ENCODE measurements around the gene TLL1.

Gene TLL1

DNA sequence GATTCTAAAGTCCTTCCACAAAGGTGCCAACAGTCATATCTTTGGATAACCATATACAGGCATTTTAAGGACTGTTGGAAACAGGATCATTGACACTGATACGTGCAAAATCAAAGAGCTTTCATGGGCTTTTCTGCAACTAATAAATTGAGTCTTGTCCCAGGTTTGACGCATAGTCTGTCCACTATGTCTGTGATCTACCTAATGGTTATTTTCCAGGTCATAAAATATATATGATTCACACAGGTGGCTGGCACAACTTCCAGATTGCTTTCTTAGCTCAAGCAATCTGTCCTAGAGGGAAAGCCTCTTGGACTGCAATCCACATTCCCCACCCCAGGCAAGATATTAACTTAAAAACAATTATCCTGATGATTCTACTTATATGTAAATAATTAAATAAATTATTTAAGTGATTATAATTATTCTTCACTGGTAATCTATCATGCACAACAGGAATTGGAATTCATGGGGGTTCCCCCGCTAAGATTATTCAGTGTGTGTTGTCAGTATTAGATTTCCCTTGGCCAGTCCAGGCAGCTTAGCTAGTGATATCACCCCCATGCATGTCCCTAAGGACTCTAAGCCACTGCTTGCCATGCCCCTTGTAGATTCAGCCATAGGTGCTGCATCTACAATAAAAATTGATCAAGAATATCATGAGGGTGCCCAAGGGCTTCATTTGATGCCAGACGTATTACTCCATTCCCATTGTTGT lies 97.8 kb downstream of the TLL1 start:
- in situ Hi-C loops (cut with MboI; ENCODE audit: low sequenced_read_pairs): no loop called here

DNA sequence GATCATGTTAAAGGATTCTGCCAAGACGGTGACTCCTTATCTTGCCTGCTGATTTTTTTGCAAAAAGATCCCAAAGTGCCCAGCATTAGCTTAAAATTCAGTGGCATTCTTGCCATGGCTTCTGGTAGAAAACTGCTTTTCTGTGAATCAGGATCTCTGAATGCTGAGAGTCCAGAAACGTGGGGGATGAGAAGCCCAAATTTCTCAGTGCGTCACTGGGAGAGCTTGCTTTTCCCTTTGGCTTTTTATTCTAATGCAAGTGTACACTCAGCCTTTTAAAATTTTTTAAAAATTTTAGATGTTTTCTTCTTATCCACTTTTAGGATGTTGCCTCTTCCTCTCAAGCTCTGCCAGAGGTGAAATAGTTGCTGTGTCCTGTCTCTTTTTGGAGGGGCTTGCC lies 98.4 kb downstream of the TLL1 start:
- in situ Hi-C loops (cut with MboI; ENCODE audit: low sequenced_read_pairs): no loop called here

- in situ Hi-C loops (cut with MboI; ENCODE audit: low sequenced_read_pairs): no loop called here
Measured at GRCh38 chr4:165971933-165972332, 98.9 kb downstream of the TLL1 start.

DNA sequence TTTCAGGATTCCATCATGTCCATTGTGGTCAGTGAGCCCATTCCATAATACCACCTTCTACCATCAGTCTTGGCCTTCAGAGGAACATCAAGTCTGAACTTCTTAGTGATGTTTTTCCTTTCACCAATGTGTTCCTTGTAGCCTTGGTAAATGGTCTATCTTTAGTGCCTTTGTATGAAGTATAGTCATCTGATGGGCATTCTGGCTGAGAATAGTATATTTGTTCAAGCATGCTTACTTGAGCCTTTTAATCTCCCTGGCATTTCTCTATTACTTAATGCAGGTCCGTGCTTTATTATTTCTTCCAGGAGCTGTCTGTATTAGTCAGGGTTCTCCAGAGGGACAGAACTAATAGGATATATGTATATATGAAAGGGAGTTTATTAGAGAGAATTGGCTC lies 99.7 kb downstream of the TLL1 start:
- in situ Hi-C loops (cut with MboI; ENCODE audit: low sequenced_read_pairs): no loop called here

- in situ Hi-C loops (cut with MboI; ENCODE audit: low sequenced_read_pairs): no loop called here
Measured at GRCh38 chr4:165982934-165983333, 109.9 kb downstream of the TLL1 start.

DNA sequence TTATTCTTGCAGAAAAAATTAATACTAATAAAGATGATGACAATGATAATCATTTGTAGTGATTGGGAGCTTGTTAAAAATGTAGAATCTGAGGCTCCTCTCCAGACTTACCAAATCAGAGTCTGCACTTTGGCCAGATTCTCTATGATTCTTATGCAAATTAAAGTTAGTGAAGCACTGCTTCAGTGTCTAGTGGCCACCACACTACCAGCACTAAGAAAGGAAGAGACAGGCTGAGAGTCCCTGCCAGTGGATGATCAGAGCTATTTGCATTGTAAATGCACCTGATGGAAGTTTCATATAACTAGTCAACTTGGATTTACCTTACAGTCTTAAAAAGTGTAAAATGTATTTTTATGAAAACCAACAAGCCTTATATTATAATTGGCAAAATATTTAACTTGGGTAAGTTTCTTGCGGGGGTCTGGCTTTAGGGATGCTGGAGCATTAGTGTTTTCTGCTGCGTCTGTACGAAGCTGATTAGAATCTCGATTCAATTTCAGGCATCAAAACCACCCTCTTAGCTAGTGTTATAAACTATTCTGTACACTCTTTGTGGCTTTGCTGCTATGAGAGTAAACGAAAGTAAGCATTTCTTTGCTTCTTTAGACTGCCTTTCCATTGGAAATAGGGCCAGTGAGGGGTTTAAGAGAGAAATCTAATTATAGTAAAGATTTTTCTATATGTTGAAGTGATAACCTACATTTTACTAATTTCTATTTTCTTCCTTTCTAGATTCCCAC lies 114.1 kb downstream of the TLL1 start:
- in situ Hi-C loops (cut with MboI; ENCODE audit: low sequenced_read_pairs): no loop called here

DNA sequence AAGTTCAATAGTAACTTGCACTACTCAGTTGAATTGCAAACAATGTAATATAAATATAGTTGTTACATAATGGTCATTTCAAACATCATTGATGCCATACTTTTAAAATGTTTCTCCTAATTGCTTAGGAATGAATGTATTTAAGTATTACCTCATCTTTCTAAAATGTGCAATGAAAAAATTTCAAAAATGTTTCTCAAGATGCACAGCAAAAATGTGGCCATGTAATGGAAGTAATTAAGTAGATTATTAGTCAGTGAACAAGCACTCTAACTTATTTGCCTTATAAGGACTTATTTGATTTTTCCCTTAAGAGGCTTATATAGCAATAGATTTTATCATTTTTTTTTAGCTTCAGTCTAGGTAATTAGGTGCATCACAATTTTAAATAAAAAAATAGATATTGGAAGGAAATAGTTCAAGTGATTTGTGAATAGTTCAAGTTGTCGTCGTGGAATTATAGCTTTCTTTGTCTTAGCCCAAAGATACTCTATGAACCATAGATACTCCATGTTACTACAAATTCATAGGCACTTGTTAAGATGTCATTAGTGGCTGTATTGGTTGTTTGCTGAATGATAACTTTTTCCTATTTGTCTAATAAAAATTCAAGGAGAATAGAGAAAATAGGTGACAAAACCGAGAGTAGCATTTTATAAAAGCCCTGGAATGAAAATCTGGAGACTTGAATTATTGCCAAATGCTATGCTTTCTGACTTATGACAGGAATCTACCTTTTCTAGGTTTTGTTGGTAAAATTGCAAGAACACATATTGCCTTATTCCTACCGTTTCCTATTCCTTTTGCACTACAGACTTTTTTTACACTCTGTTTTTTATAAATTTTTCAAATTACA lies 118.5 kb downstream of the TLL1 start:
- in situ Hi-C loops (cut with MboI; ENCODE audit: low sequenced_read_pairs): no loop called here

DNA sequence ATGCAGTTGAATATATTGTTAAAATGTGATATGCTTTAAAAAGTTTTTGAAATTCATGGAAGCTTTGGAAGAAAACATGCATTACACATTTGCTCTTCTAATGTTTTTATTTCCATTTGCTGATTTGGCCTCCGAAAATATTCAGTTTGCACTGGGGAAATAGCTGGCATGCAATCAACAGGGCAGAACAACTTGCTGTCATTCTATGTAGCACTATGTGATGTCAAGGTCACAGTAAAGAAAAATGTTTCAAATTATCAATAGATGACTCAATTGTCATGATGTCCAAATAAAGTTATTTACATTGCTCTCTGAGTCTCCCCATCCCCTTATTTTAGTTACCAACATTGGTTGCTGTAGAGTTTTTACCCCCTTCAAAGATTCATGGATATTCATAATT lies 119.2 kb downstream of the TLL1 start:
- in situ Hi-C loops (cut with MboI; ENCODE audit: low sequenced_read_pairs): no loop called here

- in situ Hi-C loops (cut with MboI; ENCODE audit: low sequenced_read_pairs): no loop called here
Measured at GRCh38 chr4:165994701-165995100, 121.7 kb downstream of the TLL1 start.

DNA sequence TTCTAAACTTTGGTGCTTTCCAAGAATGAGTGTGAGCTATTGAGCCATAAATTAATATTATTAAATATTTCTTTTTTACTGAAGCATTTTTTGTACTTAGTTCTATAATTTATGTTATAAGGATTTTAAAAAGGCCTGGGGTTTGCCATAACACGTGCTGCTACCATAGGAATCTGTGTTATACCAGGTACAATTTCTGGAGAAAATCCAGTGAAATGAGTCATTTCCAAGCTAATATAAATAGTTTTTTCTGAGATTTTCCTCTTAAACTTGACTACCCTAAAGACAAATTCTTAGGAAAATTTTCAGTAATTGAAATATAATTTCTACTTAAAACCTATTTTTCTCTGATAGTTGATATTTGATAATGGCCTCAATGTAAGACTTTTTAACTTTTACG lies 130.8 kb downstream of the TLL1 start:
- in situ Hi-C loops (cut with MboI; ENCODE audit: low sequenced_read_pairs): no loop called here

- in situ Hi-C loops (cut with MboI; ENCODE audit: low sequenced_read_pairs): no loop called here
Measured at GRCh38 chr4:166006217-166006616, 133.2 kb downstream of the TLL1 start.

- in situ Hi-C loops (cut with MboI; ENCODE audit: low sequenced_read_pairs): no loop called here
Measured at GRCh38 chr4:166008510-166008909, 135.5 kb downstream of the TLL1 start.

DNA sequence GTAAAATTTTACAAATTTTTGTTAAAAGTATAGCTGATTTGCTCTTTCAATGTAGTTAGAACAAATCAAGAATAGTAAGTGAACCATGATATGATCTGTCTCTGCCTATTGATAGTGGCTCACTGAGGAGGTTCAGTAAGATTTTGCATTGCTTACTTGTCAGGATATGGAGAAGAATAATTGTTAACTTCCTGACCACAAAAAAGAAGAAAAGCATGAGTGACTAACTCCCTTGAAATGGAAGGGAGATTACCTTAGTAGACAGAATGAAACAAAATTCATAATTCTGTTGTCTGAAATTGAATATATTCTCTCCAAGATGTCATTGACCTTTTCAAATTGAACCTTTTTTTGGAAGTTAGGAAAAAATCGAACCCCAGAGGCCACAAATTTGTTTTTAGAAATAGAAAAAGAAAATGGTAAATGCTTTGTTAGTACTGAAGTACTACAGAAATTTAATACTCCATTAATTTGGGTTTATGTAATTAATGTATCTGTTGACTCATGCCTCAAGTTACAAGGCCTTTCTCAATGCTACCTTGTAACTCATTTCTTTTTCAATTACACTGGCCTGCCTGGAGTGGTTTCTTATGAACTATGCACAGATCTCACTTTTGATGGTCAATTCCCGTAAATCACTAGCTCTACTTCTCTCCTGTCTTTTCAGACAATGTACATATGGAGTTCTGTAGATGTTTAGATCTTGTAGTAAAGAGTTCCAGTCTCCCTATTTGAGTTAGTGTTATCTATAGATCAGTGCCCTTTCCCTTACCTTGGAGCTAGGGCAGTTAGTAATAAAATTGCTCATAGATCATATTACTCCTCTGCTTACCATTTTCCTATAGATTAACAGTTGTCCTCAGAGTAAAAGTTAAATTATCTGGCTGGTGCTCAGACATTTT lies 139.3 kb downstream of the TLL1 start:
- in situ Hi-C loops (cut with MboI; ENCODE audit: low sequenced_read_pairs): no loop called here

- in situ Hi-C loops (cut with MboI; ENCODE audit: low sequenced_read_pairs): no loop called here
Measured at GRCh38 chr4:166014411-166014810, 141.4 kb downstream of the TLL1 start.

GRCh38 chr4:166017804-166018203 lies 144.8 kb downstream of the TLL1 start:
- in situ Hi-C loops (cut with MboI; ENCODE audit: low sequenced_read_pairs): no loop called here

- in situ Hi-C loops (cut with MboI; ENCODE audit: low sequenced_read_pairs): no loop called here
Measured at GRCh38 chr4:166019441-166020220, 146.6 kb downstream of the TLL1 start.

- in situ Hi-C loops (cut with MboI; ENCODE audit: low sequenced_read_pairs): no loop called here
Measured at GRCh38 chr4:166021617-166022016, 148.6 kb downstream of the TLL1 start.

DNA sequence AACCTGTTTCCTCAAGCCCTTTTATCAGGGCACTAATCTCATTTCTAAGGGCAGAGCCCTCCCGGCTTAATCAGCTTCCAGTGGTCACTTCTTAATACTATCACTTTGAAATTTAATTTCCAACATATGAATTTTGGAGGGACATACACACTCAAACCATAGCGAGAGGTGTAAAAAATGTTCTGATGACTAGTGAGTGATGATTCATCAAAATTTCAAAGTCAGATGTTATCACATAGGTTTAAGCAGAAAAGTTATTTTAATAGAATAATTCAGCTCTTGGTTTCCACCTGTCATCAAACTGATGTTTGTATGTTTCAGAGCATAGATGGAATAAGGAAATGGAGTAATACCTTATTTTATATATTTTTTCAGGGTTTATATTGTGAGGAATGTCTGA lies 161.9 kb downstream of the TLL1 start:
- in situ Hi-C loops (cut with MboI; ENCODE audit: low sequenced_read_pairs): no loop called here

- in situ Hi-C loops (cut with MboI; ENCODE audit: low sequenced_read_pairs): no loop called here
Measured at GRCh38 chr4:166039822-166040221, 166.8 kb downstream of the TLL1 start.

DNA sequence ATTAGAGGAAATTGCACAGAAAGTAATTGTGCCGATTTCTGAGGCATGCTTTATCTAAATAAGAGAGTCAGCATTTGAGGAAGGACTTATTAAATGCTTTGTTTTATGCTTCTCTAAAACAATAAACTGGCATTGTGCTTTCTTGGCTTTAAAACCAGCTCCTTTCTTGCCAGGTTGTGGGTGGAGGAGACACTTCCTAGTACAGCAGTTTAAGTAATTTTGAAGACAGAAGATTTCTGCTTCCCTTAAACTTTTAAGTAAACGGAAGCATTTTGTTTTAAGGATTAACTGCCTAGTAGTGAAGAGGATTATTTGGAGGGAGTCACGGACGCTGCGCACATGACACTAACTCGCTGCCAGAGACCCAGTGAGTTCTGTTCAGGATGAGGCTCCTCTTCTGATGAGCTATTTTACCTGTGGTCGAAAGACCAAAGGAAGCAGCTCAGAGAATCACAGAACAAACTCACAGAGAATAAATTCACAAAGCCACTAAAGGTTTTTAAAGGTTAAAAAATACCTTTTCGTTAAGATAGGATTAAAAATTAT lies 169.5 kb downstream of the TLL1 start:
- in situ Hi-C loops (cut with MboI; ENCODE audit: low sequenced_read_pairs): no loop called here

Measured in HL-60/S4 treated with phorbol 12-myristate 13-acetate at 8.2 ng/mL for 4 days and 3 days (cell line).